PC-3 (cell line): ENCODE data around the gene SH2D3C. TPM values are rescaled to one million over a fixed set of nuclear protein-coding genes. Genes with fewer than 3 reads are reported as not detected.

Experiments used
- ATAC-seq: fragments of 200-7000 bp; cut with Tn5 transposase; 2 replicates; pipeline ENCODE4 v1.9.1; 2020; ENCODE audit warnings: mild to moderate bottlenecking, moderate library complexity
- BruUV-seq: library from RNA; stranded (reverse); fragments of 400-500 nt; replicated peaks from 2 replicates; lab custom pipeline; 2021; lab: Mats Ljungman, UMichigan
- CTCF ChIA-PET: fragments of 300-600 bp; sonication (Branson Sonifier 250); formaldehyde crosslinking; loops from one replicate; lab custom pipeline; 2022; ENCODE audit warnings: antibody characterized with exemption; lab: Charles Lee
- POLR2A ChIA-PET: fragments of 300-600 bp; sonication (Branson Sonifier 250); formaldehyde crosslinking; loops from one replicate; lab custom pipeline; 2022; ENCODE audit warnings: antibody characterized with exemption; ENCODE audit not compliant: unreplicated experiment; lab: Charles Lee
- DNase-seq: peaks from one replicate; pipeline ENCODE4 v3.0.0-alpha.2; 2015
- H2AFZ ChIP-seq: fragments of 300-600 bp; sonication (generic); 2 replicates; pipeline ENCODE4 v1.6.0; 2016; ENCODE audit warnings: antibody characterized with exemption, low read length
- H3F3A ChIP-seq: fragments of 300-600 bp; sonication (generic); one replicate; pipeline ENCODE4 v1.6.0; 2017; ENCODE audit warnings: antibody characterized with exemption, low read length, control low read depth, mild to moderate bottlenecking; ENCODE audit not compliant: unreplicated experiment
- H3K27ac ChIP-seq: fragments of 300-600 bp; sonication (generic); 2 replicates; pipeline ENCODE4 v1.5.1; 2016; ENCODE audit warnings: mild to moderate bottlenecking, low read length
- H3K27me3 ChIP-seq: fragments of 300-600 bp; sonication (generic); 2 replicates; pipeline ENCODE4 v1.6.1; 2016; ENCODE audit warnings: low read length, mixed read lengths
- H3K36me3 ChIP-seq: fragments of 300-600 bp; sonication (generic); 2 replicates; pipeline ENCODE4 v1.6.1; 2016; ENCODE audit warnings: low read depth, mixed run types, low read length, mixed read lengths
- H3K4me1 ChIP-seq: fragments of 300-600 bp; sonication (generic); 2 replicates; pipeline ENCODE4 v1.5.1; 2016; ENCODE audit warnings: low read length; ENCODE audit not compliant: insufficient read depth
- H3K4me2 ChIP-seq: fragments of 300-600 bp; sonication (generic); 2 replicates; pipeline ENCODE4 v1.6.0; 2016; ENCODE audit warnings: low read length
- H3K4me3 ChIP-seq: fragments of 300-600 bp; sonication (generic); 2 replicates; pipeline ENCODE4 v1.5.1; 2016; ENCODE audit warnings: mild to moderate bottlenecking, low read length, mixed read lengths
- H3K79me2 ChIP-seq: fragments of 300-600 bp; sonication (generic); 2 replicates; pipeline ENCODE4 v1.6.1; 2017; ENCODE audit warnings: low read length, mixed read lengths
- H3K9ac ChIP-seq: fragments of 300-600 bp; sonication (generic); 2 replicates; pipeline ENCODE4 v1.6.0; 2016; ENCODE audit warnings: mild to moderate bottlenecking, low read length
- H3K9me2 ChIP-seq: fragments of 300-600 bp; sonication (generic); replicated peaks from 2 replicates; pipeline ENCODE4 v1.6.1; 2016; ENCODE audit warnings: mixed run types, low read length, mixed read lengths
- H3K9me3 ChIP-seq: fragments of 300-600 bp; sonication (generic); 2 replicates; pipeline ENCODE4 v1.6.1; 2016; ENCODE audit warnings: low read length, mixed read lengths
- H4K20me1 ChIP-seq: fragments of 300-600 bp; sonication (generic); 2 replicates; pipeline ENCODE4 v1.6.1; 2016; ENCODE audit warnings: low read length, mixed read lengths
- CTCF ChIP-seq: fragments of 300-600 bp; sonication (generic); conservative IDR thresholded peaks from 2 replicates; pipeline ENCODE4 v1.5.1; 2017; ENCODE audit warnings: antibody characterized with exemption, low read depth, mild to moderate bottlenecking, low read length
- EZH2 ChIP-seq: fragments of 300-600 bp; sonication (generic); IDR thresholded peaks from one replicate; pipeline ENCODE4 v1.6.1; 2017; ENCODE audit warnings: antibody characterized with exemption, mild to moderate bottlenecking, low read length; ENCODE audit not compliant: unreplicated experiment
- EZH2phosphoT487 ChIP-seq: fragments of 300-600 bp; sonication (generic); IDR thresholded peaks from 2 replicates; pipeline ENCODE4 v1.6.1; 2018; ENCODE audit warnings: mild to moderate bottlenecking, antibody characterized with exemption, low read length, borderline replicate concordance
- intact Hi-C: fragments of 100-400 bp; cut with micrococcal nuclease; formaldehyde crosslinking; loops from 2 replicates; pipeline ENCODE4 v1.9.0; 2023
- total RNA-seq: library from RNA; depleted of rRNA; stranded (reverse); fragments of >200 nt; gene quantifications from 2 replicates; pipeline ENCODE4 v1.2.3, GENCODE V29; 2014

The SH2D3C gene
- total RNA-seq, 1 experiment from 2014 or later = 0.26 TPM

- ATAC-seq = no peak
- POLR2A ChIA-PET = no interaction called here
These were observed 37.3 kb upstream of the SH2D3C start for GRCh38 chr9:127815512-127816361.

GRCh38 chr9:127814619-127815511 lies 36.4 kb upstream of the SH2D3C start:
- Histone ChIP-seq H3K27me3 (no peaks in the 10 kb centered on the region), H3K4me1 (no peaks in the 10 kb centered on the region), H3F3A (no peaks in the 10 kb centered on the region), H3K4me3 (no peak overlapping the region), H4K20me1 (no peaks in the 10 kb centered on the region), H3K9ac (no peak overlapping the region), H3K9me3 (no peaks in the 10 kb centered on the region), H3K9me2 (no peaks in the 10 kb centered on the region), H2AFZ (no peak overlapping the region), H3K36me3 (peaks cover 10% of the 10 kb centered on the region; the same call in 1 of the 2 replicates), H3K27ac (no peak overlapping the region), H3K79me2 (no peaks in the 10 kb centered on the region), H3K4me2 (no peak overlapping the region)
- ATAC-seq (no peak), DNase-seq (no peak)
- ChIA-PET CTCF (no interaction called here), POLR2A (no interaction called here)
- no peak for TF ChIP-seq EZH2
- no peak for TF ChIP-seq CTCF
- no peak for TF ChIP-seq EZH2phosphoT487
- no TSS peak for BruUV-seq
- intact Hi-C loops = no loop called here

More at GRCh38 chr9:127815512-127816361, 37.3 kb upstream of the SH2D3C start:
- no peaks in the 10 kb centered on the region for H3K9me3 ChIP-seq
- H3K27me3 ChIP-seq = no peaks in the 10 kb centered on the region
- H3K4me1 ChIP-seq = no peaks in the 10 kb centered on the region
- no peak for TF ChIP-seq EZH2phosphoT487
- TF ChIP-seq EZH2 = no peak
- TF ChIP-seq CTCF = no peak
- CTCF ChIA-PET = no interaction called here
- intact Hi-C loops = no loop called here
- no TSS peak for BruUV-seq
- H3K9me2 ChIP-seq = no peaks in the 10 kb centered on the region
- no peak overlapping the region for H3K4me3 ChIP-seq
- no peak for DNase-seq
- H3K79me2 ChIP-seq = no peaks in the 10 kb centered on the region
- H3K9ac ChIP-seq = no peak overlapping the region
- no peak overlapping the region for H3K4me2 ChIP-seq
- H3K36me3 ChIP-seq = peaks cover 10% of the 10 kb centered on the region; the same call in 1 of the 2 replicates
- no peak overlapping the region for H3K27ac ChIP-seq
- no peaks in the 10 kb centered on the region for H4K20me1 ChIP-seq
- no peaks in the 10 kb centered on the region for H3F3A ChIP-seq
- H2AFZ ChIP-seq = no peak overlapping the region
